Measurements from ENCODE around the gene EPHA6. TPM values are rescaled to one million over a fixed set of nuclear protein-coding genes. Genes with fewer than 3 reads are reported as not detected.

The EPHA6 gene
- total and polyA plus RNA-seq, 10 of the 15 experiments (the other 5 are each of a cell fraction or from before 2014, with no cell fraction given), result not detected

GRCh38 chr3:96813820-96814650 lies at the start of gene EPHA6 (continued):
- TF ChIP-seq ZBTB40 (IDR thresholded peaks at IDR 0.05; ENCODE audit: borderline replicate concordance), result no peak

DNA sequence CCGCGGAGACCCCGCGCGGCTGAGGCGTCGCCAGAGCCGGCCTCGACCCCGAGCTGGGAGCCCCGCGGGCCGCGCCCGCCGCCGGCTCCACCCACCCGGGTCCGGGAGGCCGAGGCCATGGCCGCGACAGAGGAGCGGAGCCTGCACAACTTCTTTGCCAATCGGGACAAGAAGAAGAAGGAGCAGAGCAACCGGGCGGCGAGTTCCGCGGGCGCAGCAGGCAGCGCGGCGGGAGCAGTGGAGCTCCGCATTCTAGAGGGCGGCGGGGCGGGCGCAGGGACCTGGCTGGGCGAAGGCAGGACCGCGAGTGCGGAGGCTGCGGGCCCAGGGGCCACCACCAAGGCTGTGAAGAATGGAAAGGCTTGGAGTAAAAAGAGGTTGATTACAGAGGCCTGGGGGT lies 37.6 kb upstream of the EPHA6 start:
- H3K4me3 ChIP-seq, result no peak overlapping the region
- ChIA-PET RAD21 (ENCODE audit: unreplicated experiment) (no interaction called here), POLR2A (no interaction called here), CTCF (no interaction called here), SMC1A (ENCODE audit: uncharacterized antibody, unreplicated experiment) (no interaction called here)
- BruUV-seq (replicated peaks), result no TSS peak
- no peaks in the 10 kb centered on the region for H3K27me3 ChIP-seq (replicated peaks in 1 of 2; ENCODE audit: control insufficient read depth in 2 of 2, insufficient read depth in 2 of 2, low read length in 1 of 2)
- no peak overlapping the region for H3K27ac ChIP-seq (ENCODE audit: control insufficient read depth, insufficient read depth)
- DNase-seq (ENCODE audit: low read depth, low spot score) (no peak), ATAC-seq (no peak), FAIRE-seq (no peak)
- intact Hi-C loops (cut with micrococcal nuclease; ENCODE audit: unreplicated experiment), result no loop called here
- in situ Hi-C loops (cut with MboI), result no loop called here
- no peaks in the 10 kb centered on the region for H3K36me3 ChIP-seq (ENCODE audit: control insufficient read depth in 2 of 2, insufficient read depth in 2 of 2, low read length in 1 of 2)
- no peaks in the 10 kb centered on the region for H4K20me1 ChIP-seq (ENCODE audit: control insufficient read depth, insufficient read depth)
- H3K9ac ChIP-seq (ENCODE audit: control insufficient read depth, insufficient read depth, low read length), result no peak overlapping the region
- no peak overlapping the region for H2AFZ ChIP-seq (ENCODE audit: control insufficient read depth, low read depth, low read length)
- H3K4me2 ChIP-seq (ENCODE audit: control insufficient read depth, insufficient read depth), result no peak overlapping the region
- H3K9me3 ChIP-seq (replicated peaks; ENCODE audit: control insufficient read depth, insufficient read depth, low read length), result no peaks in the 10 kb centered on the region; the same call in 2 of the 3 replicates
- no peaks in the 10 kb centered on the region for H3K79me2 ChIP-seq (ENCODE audit: control insufficient read depth, insufficient read depth, low read length)
- no peak for TF ChIP-seq CHD4 (IDR thresholded peaks at IDR 0.05)
- TF ChIP-seq, protein P1, sequence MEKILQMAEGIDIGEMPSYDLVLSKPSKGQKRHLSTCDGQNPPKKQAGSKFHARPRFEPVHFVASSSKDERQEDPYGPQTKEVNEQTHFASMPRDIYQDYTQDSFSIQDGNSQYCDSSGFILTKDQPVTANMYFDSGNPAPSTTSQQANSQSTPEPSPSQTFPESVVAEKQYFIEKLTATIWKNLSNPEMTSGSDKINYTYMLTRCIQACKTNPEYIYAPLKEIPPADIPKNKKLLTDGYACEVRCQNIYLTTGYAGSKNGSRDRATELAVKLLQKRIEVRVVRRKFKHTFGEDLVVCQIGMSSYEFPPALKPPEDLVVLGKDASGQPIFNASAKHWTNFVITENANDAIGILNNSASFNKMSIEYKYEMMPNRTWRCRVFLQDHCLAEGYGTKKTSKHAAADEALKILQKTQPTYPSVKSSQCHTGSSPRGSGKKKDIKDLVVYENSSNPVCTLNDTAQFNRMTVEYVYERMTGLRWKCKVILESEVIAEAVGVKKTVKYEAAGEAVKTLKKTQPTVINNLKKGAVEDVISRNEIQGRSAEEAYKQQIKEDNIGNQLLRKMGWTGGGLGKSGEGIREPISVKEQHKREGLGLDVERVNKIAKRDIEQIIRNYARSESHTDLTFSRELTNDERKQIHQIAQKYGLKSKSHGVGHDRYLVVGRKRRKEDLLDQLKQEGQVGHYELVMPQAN (conservative IDR thresholded peaks at IDR 0.05), result no peak
- whole genome bisulfite sequencing (ENCODE audit: insufficient coverage, insufficient replicate concordance, low lambda C conversion rate, missing lambda C conversion rate), result 77% methylated on average over 23 of the region's 43 CpGs
- no peaks in the 10 kb centered on the region for H3K4me1 ChIP-seq (ENCODE audit: control insufficient read depth, insufficient read depth, low read length)

Measured in GM12878 (cell line).